ENCODE data around the gene YARS2. TPM values are rescaled to one million over a fixed set of nuclear protein-coding genes. Genes with fewer than 3 reads are reported as not detected.
A peak's percentile ranks its signal among the peaks of the same experiment; 100 is the strongest.

The YARS2 gene
- total RNA-seq, 4 donors from 2014 or later: 1.5 to 19.9 (median 10.5) TPM

DNA sequence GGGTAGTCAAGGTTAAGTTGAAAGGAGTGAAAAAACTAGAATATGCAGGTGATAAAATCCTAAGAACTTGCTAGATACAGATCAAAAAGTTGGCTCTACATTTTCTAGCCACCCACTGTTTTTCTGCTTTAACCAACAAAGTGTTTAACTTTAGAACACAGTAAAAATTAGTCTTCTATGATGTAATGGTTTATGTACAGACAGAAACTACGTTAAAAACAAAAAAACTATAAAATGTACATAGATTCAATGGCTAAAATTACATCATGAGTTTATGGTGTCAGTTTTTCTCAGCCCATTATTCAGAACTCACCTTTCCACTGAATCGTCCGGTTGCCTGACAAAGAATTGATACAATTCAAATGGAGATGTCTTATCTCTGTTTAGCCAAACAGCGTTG, 2.1 kb downstream of the YARS2 start:
- intact Hi-C loops (cut with DNase I; ENCODE audit: low total_unique reads): no loop called here
- no peaks in the 10 kb centered on the region for H3K9me3 ChIP-seq
- TF ChIP-seq, protein P1, sequence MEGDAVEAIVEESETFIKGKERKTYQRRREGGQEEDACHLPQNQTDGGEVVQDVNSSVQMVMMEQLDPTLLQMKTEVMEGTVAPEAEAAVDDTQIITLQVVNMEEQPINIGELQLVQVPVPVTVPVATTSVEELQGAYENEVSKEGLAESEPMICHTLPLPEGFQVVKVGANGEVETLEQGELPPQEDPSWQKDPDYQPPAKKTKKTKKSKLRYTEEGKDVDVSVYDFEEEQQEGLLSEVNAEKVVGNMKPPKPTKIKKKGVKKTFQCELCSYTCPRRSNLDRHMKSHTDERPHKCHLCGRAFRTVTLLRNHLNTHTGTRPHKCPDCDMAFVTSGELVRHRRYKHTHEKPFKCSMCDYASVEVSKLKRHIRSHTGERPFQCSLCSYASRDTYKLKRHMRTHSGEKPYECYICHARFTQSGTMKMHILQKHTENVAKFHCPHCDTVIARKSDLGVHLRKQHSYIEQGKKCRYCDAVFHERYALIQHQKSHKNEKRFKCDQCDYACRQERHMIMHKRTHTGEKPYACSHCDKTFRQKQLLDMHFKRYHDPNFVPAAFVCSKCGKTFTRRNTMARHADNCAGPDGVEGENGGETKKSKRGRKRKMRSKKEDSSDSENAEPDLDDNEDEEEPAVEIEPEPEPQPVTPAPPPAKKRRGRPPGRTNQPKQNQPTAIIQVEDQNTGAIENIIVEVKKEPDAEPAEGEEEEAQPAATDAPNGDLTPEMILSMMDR (IDR thresholded peaks at IDR 0.05): no peak
- TF ChIP-seq POLR2A (IDR thresholded peaks at IDR 0.05): no peak
- no peak for TF ChIP-seq EP300 (IDR thresholded peaks at IDR 0.05; ENCODE audit: low read depth)
- no peak for TF ChIP-seq POLR2AphosphoS5 (IDR thresholded peaks at IDR 0.05)
- WGBS, 2 donors (ENCODE audit: low coverage in 1 of 2): 47 to 56% methylated on average over 4 of the region's 4 CpGs
- no peaks in the 10 kb centered on the region for H3K27me3 ChIP-seq
- in situ Hi-C loops (cut with MboI; ENCODE audit: low pct_ligation_motif_present in 1 of 4, low pct_unique_long_range_greater_than_20kb in 1 of 4, low sequenced_read_pairs in 3 of 4): loop anchor here in 3 of 4 donors (10.0 to 25.0 kb wide), 3 partner anchors 159 to 1271 kb away; partner anchors contain the start of gene ALG10 (in 2 of the 3)
- H3K4me3 ChIP-seq: no peak overlapping the region
- DNase-seq: no peak
- peaks cover 11 to 24% (median 18%) of the 10 kb centered on the region in 4 donors for H3K4me1 ChIP-seq
- H3K36me3 ChIP-seq: peaks cover 0 to 22% (median 7%) of the 10 kb centered on the region in 4 donors
- peak overlapping the region in 1 of 4 donors; percentile 95 for H3K27ac ChIP-seq

DNA sequence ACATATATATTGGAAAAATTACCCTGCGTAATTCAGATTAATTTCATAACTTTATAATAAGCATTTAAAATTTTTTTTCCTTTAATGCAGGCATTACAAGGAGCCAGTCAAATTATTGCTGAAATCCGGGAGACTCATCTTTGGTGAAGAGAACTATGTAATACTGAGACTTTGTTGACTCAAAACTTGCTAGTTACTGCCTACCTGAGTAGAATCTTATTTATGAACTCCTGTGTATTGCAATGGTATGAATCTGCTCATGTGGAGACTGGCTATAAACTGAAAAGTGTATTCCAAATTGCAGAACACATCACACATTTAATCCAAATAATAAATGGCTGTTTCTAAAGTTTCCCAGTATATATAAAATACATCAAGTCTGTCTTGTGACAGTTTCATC, 12.4 kb downstream of the YARS2 start:
- Histone ChIP-seq H3K27me3 (no peaks in the 10 kb centered on the region), H3K9me3 (no peaks in the 10 kb centered on the region), H3K4me1 (no peaks in the 10 kb centered on the region), H3K27ac (no peak overlapping the region), H3K36me3 (peaks cover 0 to 64% (median 32%) of the 10 kb centered on the region in 4 donors), H3K4me3 (no peak overlapping the region)
- in situ Hi-C loops (cut with MboI; ENCODE audit: low pct_ligation_motif_present in 1 of 4, low pct_unique_long_range_greater_than_20kb in 1 of 4, low sequenced_read_pairs in 3 of 4): no loop called here
- intact Hi-C loops (cut with DNase I; ENCODE audit: low total_unique reads): no loop called here
- 91 to 100% methylated on average over 2 of the region's 2 CpGs for WGBS, 2 donors (ENCODE audit: low coverage in 1 of 2)
- TF ChIP-seq EP300 (IDR thresholded peaks at IDR 0.05; ENCODE audit: low read depth): no peak
- TF ChIP-seq POLR2A (IDR thresholded peaks at IDR 0.05): no peak
- TF ChIP-seq, protein P1 (IDR thresholded peaks at IDR 0.05): no peak
- no peak for TF ChIP-seq POLR2AphosphoS5 (IDR thresholded peaks at IDR 0.05)
- no peak for DNase-seq

DNA sequence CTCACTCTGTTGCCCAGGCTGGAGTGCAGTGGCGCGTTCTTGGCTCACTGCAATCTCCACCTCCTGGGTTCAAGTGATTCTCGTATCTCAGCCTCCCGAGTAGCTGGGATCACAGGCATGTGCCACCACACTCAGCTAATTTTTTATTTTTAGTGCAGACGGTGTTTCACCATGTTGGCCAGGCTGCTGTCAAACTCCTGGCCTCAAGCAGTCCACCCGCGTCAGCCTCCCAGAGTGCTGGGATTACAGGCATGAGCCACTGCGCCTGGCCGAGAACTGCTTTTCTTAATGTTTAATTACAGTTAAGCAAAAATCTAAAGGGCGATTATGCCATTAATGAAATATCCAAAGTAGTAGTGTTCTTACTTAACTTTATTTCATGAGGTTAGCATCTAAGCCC, 13.6 kb downstream of the YARS2 start:
- WGBS, 2 donors (ENCODE audit: low coverage in 1 of 2): 96 to 98% methylated on average over 4 to 10 of the region's 10 CpGs
- no peak overlapping the region for H3K4me3 ChIP-seq
- H3K4me1 ChIP-seq: no peaks in the 10 kb centered on the region
- intact Hi-C loops (cut with DNase I; ENCODE audit: low total_unique reads): no loop called here
- H3K36me3 ChIP-seq: peaks cover 0 to 69% (median 26%) of the 10 kb centered on the region in 4 donors
- no peak for TF ChIP-seq POLR2A (IDR thresholded peaks at IDR 0.05)
- TF ChIP-seq, protein P1 (IDR thresholded peaks at IDR 0.05): no peak
- no peak for TF ChIP-seq POLR2AphosphoS5 (IDR thresholded peaks at IDR 0.05)
- in situ Hi-C loops (cut with MboI; ENCODE audit: low pct_ligation_motif_present in 1 of 4, low pct_unique_long_range_greater_than_20kb in 1 of 4, low sequenced_read_pairs in 3 of 4): no loop called here
- H3K9me3 ChIP-seq: no peaks in the 10 kb centered on the region
- H3K27ac ChIP-seq: no peak overlapping the region
- no peak for DNase-seq
- no peaks in the 10 kb centered on the region for H3K27me3 ChIP-seq

DNA sequence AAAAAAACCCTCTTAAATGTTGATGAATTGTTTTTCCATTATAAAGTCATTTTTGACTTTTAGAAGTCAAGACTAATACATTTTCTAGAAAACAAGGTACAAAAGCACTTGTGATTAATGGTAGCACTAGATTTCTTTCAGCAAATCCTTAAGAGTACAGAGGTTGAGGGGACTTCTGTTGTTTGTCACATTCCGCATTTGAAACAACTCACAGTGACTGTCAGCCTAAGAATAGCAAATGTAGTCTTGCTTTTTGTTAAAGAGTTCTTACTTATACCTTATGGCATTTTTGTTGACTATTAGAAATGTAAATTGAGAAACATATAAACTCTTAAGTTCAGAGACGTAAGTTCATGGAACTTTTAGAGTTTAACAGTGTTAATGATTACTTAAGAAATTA, 16.4 kb downstream of the YARS2 start:
- intact Hi-C loops (cut with DNase I; ENCODE audit: low total_unique reads): no loop called here

More for the DNA sequence above, 16.4 kb downstream of the YARS2 start:
- in situ Hi-C loops (cut with MboI; ENCODE audit: low pct_ligation_motif_present in 1 of 4, low pct_unique_long_range_greater_than_20kb in 1 of 4, low sequenced_read_pairs in 3 of 4): no loop called here
- no peak overlapping the region for H3K27ac ChIP-seq
- TF ChIP-seq POLR2A (IDR thresholded peaks at IDR 0.05) (no peak), POLR2AphosphoS5 (IDR thresholded peaks at IDR 0.05) (no peak), EP300 (IDR thresholded peaks at IDR 0.05; ENCODE audit: low read depth) (no peak)
- TF ChIP-seq, protein P1 (IDR thresholded peaks at IDR 0.05): no peak
- peaks cover 0 to 53% (median 21%) of the 10 kb centered on the region in 4 donors for H3K36me3 ChIP-seq
- H3K4me3 ChIP-seq: no peak overlapping the region
- WGBS, 2 donors (ENCODE audit: low coverage in 1 of 2): 88% methylated on average over 2 of the region's 2 CpGs
- no peaks in the 10 kb centered on the region for H3K4me1 ChIP-seq
- DNase-seq: no peak
- no peaks in the 10 kb centered on the region for H3K9me3 ChIP-seq
- H3K27me3 ChIP-seq: no peaks in the 10 kb centered on the region

Data from transverse colon (tissue), 4 donors.